Adrenal gland (tissue), 12 donors: ENCODE measurements around the gene STX2. TPM values are rescaled to one million over a fixed set of nuclear protein-coding genes. Genes with fewer than 3 reads are reported as not detected.

Experiments
- DNase-seq, 7 donors: peaks; one replicate each; pipeline ENCODE4 v3.0.0-alpha.2; 2019 to 2020
- H3K27ac ChIP-seq, 5 donors: fragments of 200-600 bp; sonication (generic) in 4 of 5; 1 replicate in 3 of 5; 2 replicates in 2 of 5; pipeline versions ENCODE4 v1.5.1 to v1.8.0; 2016 to 2020; ENCODE audit warnings: mild to moderate bottlenecking in 1 of 5
- H3K27me3 ChIP-seq: fragments of 200-600 bp; 2 replicates; pipeline ENCODE4 v1.8.0; 2021
- H3K36me3 ChIP-seq, 2 donors: fragments of 200-600 bp; replicated peaks in 1 of 2; 1 replicate in 1 of 2; 2 replicates in 1 of 2; pipeline versions ENCODE4 v1.5.1 to v1.8.0; 2018 to 2022
- H3K4me1 ChIP-seq, 2 donors: fragments of 200-600 bp; replicated peaks in 1 of 2; 1 replicate in 1 of 2; 2 replicates in 1 of 2; pipeline versions ENCODE4 v1.5.1 to v1.8.0; 2018 to 2021
- H3K4me3 ChIP-seq, 4 donors: fragments of 200-600 bp; sonication (generic) in 3 of 4; one replicate each; pipeline ENCODE4 v1.5.1; 2016 to 2018
- H3K9me3 ChIP-seq, 3 donors: fragments of 200-600 bp; sonication (generic) in 1 of 3; replicated peaks in 1 of 3; 1 replicate in 2 of 3; 2 replicates in 1 of 3; pipeline versions ENCODE4 v1.5.1 to v1.8.0; 2016 to 2021
- POLR2A ChIP-seq, 2 donors: fragments of 450-650 bp; IDR thresholded peaks; one replicate each; pipeline ENCODE4 v1.6.1; 2017; ENCODE audit warnings: antibody characterized with exemption in 2 of 2, mild to moderate bottlenecking in 2 of 2, moderate library complexity in 1 of 2
- WGBS, 4 donors: extraction: QIAGEN DNeasy Blood & Tissue Kit in 2 of 4; methylation state at CpG; one replicate each; pipeline versions ENCODE4 v1.1.5 to v1.1.7; 2013 to 2017; 5-methylcytosine and 5-hydroxymethylcytosine counted together
- intact Hi-C, 2 donors: fragments of 100-400 bp; cut with DNase I; formaldehyde crosslinking; loops; one replicate each; pipeline versions ENCODE4 v1.14.1 to v1.15.0; 2022 to 2023
- polyA plus RNA-seq, 3 donors: library from polyadenylated mRNA; stranded (reverse); fragments of 200-250 nt in 2 of 3; fragments of 350-450 nt in 1 of 3; fragmentation: Illumina TruSeq in 1 of 3; extraction: RNeasy Lipid Tissue Mini Kit (QIAGEN cat#74804) in 1 of 3; gene quantifications; one replicate each; pipeline ENCODE4 v1.2.3, GENCODE V29; 2013 to 2014
- total RNA-seq, 9 donors: library from RNA; depleted of rRNA in 4 of 9; stranded (reverse); fragments of >200 nt in 4 of 9; fragments of 120-200 nt in 1 of 9; fragmentation: NEBNext Ultra II Directional in 1 of 9; extraction: Animal tissue kit (Norgen Biotek cat#: 25700) in 1 of 9; gene quantifications; one replicate each; pipeline versions ENCODE4 v1.1.0 to v1.2.4, GENCODE V29; 2013 to 2023
- TF ChIP-seq, protein P1 (sequence below), 6 experiments: fragments of 450-650 bp in 4 of 6; fragments of 200-600 bp in 2 of 6; sonication (generic) in 1 of 6; IDR thresholded peaks; 1 replicate in 5 of 6; 2 replicates in 1 of 6; pipeline versions ENCODE4 v1.5.1 to v1.8.0; 2016 to 2021; ENCODE audit warnings: antibody characterized with exemption in 6 of 6, mild to moderate bottlenecking in 2 of 6, moderate library complexity in 1 of 6
- donor health status: healthy with polysubstance abuse.
- donor health status: Bipolar disorder and iron deficiency.
- donor health status: DM: yes; HTN: yes; CAD: no.
- donor health status: DM: no; HTN: no; CAD: no.
- donor health status: DM: no; HTN: no; CAD: no.
- donor health status: DM: yes; HTN: yes; CAD: no.

Gene STX2
- total and polyA plus RNA-seq, 12 donors = 8.3 to 23.8 (median 13.6) TPM

- H3K4me3 ChIP-seq = no peak overlapping the region
- WGBS, 4 donors = 88 to 99% (median 93%) methylated on average over 4 of the region's 4 CpGs
- H3K36me3 ChIP-seq = no peaks in the 10 kb centered on the region
- H3K27ac ChIP-seq = no peak overlapping the region
- intact Hi-C loops = loop anchor here in 1 of 2 donors (5.0 kb wide), 1 partner anchor 53 kb away; no protein-coding TSS in a partner anchor
- H3K4me1 ChIP-seq = no peaks in the 10 kb centered on the region
- no peak for DNase-seq
- no peak for TF ChIP-seq POLR2A (IDR thresholded peaks at IDR 0.05)
- TF ChIP-seq, protein P1, sequence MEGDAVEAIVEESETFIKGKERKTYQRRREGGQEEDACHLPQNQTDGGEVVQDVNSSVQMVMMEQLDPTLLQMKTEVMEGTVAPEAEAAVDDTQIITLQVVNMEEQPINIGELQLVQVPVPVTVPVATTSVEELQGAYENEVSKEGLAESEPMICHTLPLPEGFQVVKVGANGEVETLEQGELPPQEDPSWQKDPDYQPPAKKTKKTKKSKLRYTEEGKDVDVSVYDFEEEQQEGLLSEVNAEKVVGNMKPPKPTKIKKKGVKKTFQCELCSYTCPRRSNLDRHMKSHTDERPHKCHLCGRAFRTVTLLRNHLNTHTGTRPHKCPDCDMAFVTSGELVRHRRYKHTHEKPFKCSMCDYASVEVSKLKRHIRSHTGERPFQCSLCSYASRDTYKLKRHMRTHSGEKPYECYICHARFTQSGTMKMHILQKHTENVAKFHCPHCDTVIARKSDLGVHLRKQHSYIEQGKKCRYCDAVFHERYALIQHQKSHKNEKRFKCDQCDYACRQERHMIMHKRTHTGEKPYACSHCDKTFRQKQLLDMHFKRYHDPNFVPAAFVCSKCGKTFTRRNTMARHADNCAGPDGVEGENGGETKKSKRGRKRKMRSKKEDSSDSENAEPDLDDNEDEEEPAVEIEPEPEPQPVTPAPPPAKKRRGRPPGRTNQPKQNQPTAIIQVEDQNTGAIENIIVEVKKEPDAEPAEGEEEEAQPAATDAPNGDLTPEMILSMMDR (IDR thresholded peaks at IDR 0.05) = no peak
- peaks cover 9% of the 10 kb centered on the region for H3K27me3 ChIP-seq
- no peaks in the 10 kb centered on the region for H3K9me3 ChIP-seq
Measured at GRCh38 chr12:130764073-130764472, 75.0 kb downstream of the STX2 start.

GRCh38 chr12:130762319-130762675 lies 76.8 kb downstream of the STX2 start:
- intact Hi-C loops = loop anchor here in 1 of 2 donors (5.0 kb wide), 1 partner anchor 55 kb away; no protein-coding TSS in a partner anchor
- no peaks in the 10 kb centered on the region for H3K36me3 ChIP-seq
- no peak overlapping the region for H3K27ac ChIP-seq
- no peak for DNase-seq
- no peaks in the 10 kb centered on the region for H3K9me3 ChIP-seq
- H3K4me3 ChIP-seq = no peak overlapping the region
- TF ChIP-seq POLR2A (IDR thresholded peaks at IDR 0.05) = no peak
- TF ChIP-seq, protein P1 (IDR thresholded peaks at IDR 0.05) = no peak
- 60 to 75% (median 72%) methylated on average over 10 of the region's 10 CpGs for WGBS, 4 donors
- peaks cover 9% of the 10 kb centered on the region for H3K27me3 ChIP-seq
- no peaks in the 10 kb centered on the region for H3K4me1 ChIP-seq

GRCh38 chr12:130761537-130762318 lies 77.3 kb downstream of the STX2 start:
- H3K4me1 ChIP-seq = no peaks in the 10 kb centered on the region
- TF ChIP-seq POLR2A (IDR thresholded peaks at IDR 0.05) = no peak
- TF ChIP-seq, protein P1 (IDR thresholded peaks at IDR 0.05) = peak; percentile 20 to 69 (median 59)
- no peak overlapping the region for H3K27ac ChIP-seq
- DNase-seq = peak; percentile 53 to 84 (median 67)
- H3K36me3 ChIP-seq = no peaks in the 10 kb centered on the region
- intact Hi-C loops = loop anchor here in 1 of 2 donors (5.0 kb wide), 1 partner anchor 56 kb away; no protein-coding TSS in a partner anchor
- H3K9me3 ChIP-seq = no peaks in the 10 kb centered on the region
- WGBS, 4 donors = 24 to 57% (median 31%) methylated on average over 8 to 29 of the region's 29 CpGs
- H3K27me3 ChIP-seq = peaks cover 9% of the 10 kb centered on the region
- no peak overlapping the region for H3K4me3 ChIP-seq

- 80 to 90% (median 87%) methylated on average over 3 of the region's 3 CpGs for WGBS, 4 donors
Measured at GRCh38 chr12:130754234-130754901, 84.7 kb downstream of the STX2 start.

More at GRCh38 chr12:130754234-130754901, 84.7 kb downstream of the STX2 start:
- H3K27ac ChIP-seq = no peak overlapping the region
- no peak overlapping the region for H3K4me3 ChIP-seq
- no peaks in the 10 kb centered on the region for H3K4me1 ChIP-seq
- no peak for DNase-seq
- intact Hi-C loops = loop anchor here in 1 of 2 donors (10.0 kb wide), 1 partner anchor 710 kb away; no protein-coding TSS in a partner anchor
- TF ChIP-seq, protein P1 (IDR thresholded peaks at IDR 0.05) = no peak
- TF ChIP-seq POLR2A (IDR thresholded peaks at IDR 0.05) = no peak
- H3K9me3 ChIP-seq = no peaks in the 10 kb centered on the region
- H3K36me3 ChIP-seq = no peaks in the 10 kb centered on the region
- H3K27me3 ChIP-seq = no peaks in the 10 kb centered on the region
